K562 (cell line): ENCODE measurements around the gene PRICKLE2. TPM values are rescaled to one million over a fixed set of nuclear protein-coding genes. Genes with fewer than 3 reads are reported as not detected.

Experiments used
- ATAC-seq: fragments of 200-7000 bp; cut with Tn5 transposase; 3 replicates; pipeline ENCODE4 v1.9.1; 2020; ENCODE audit warnings: moderate library complexity
- BruUV-seq: library from RNA; stranded (reverse); fragments of 400-500 nt; replicated peaks from 2 replicates; lab custom pipeline; 2021; lab: Mats Ljungman, UMichigan
- CTCF ChIA-PET: fragments of 300-600 bp; formaldehyde crosslinking; extraction: SDS; loops from one replicate; lab custom pipeline; 2021; ENCODE audit warnings: low intra/inter-chr PET ratio; lab: Yijun Ruan, JAX
- POLR2A ChIA-PET: fragments of 300-600, 350-650 bp; sonication (Branson Sonifier 250); formaldehyde crosslinking; extraction: SDS; loops from one replicate; lab custom pipeline; 2021; ENCODE audit warnings: antibody characterized with exemption, inconsistent platforms; lab: Yijun Ruan, JAX
- DNase-seq, 4 experiments: peaks; one replicate each; pipeline versions ENCODE4 v3.0.0 to v3.0.0-alpha.2; 2011 to 2018; ENCODE audit warnings: low spot score in 3 of 4, mixed read lengths in 3 of 4; ENCODE audit errors: extremely low read depth in 1 of 4
- FAIRE-seq: peaks from 2 replicates; lab custom pipeline; 2011; peaks lifted over from hg19 to GRCh38; lab: Jason Lieb, UNC
- H2AFZ ChIP-seq: 2 replicates; pipeline ENCODE4 v1.6.0; 2011; ENCODE audit warnings: low read depth, low read length, control low read depth, inconsistent platforms
- H3K27ac ChIP-seq: fragments of 200-600 bp; 3 replicates; pipeline ENCODE4 v1.8.0; 2011; ENCODE audit warnings: low read depth, mild to moderate bottlenecking, control low read depth, inconsistent platforms, low read length, moderate library complexity, mixed read lengths; ENCODE audit errors: extremely low read depth
- H3K27me3 ChIP-seq, 2 experiments: fragments of 300-600 bp in 1 of 2; 2 replicates in 1 of 2; 3 replicates in 1 of 2; pipeline versions ENCODE4 v1.6.0 to v1.8.0; 2011; ENCODE audit warnings: inconsistent platforms in 2 of 2, low read length in 2 of 2, mild to moderate bottlenecking in 1 of 2, mixed read lengths in 1 of 2, moderate library complexity in 1 of 2; ENCODE audit not compliant: control insufficient read depth in 2 of 2, insufficient read depth in 2 of 2
- H3K36me3 ChIP-seq: fragments of 300-600 bp; 3 replicates; pipeline ENCODE4 v1.8.0; 2011; ENCODE audit warnings: mild to moderate bottlenecking, low read length, inconsistent platforms; ENCODE audit not compliant: control insufficient read depth, insufficient read depth
- H3K4me1 ChIP-seq, 2 experiments: fragments of 200-600 bp in 1 of 2; replicated peaks in 1 of 2; 2 replicates in 1 of 2; 3 replicates in 1 of 2; pipeline versions ENCODE4 v1.5.1 to v1.8.0; 2011; ENCODE audit warnings: inconsistent platforms in 2 of 2, low read length in 2 of 2, mild to moderate bottlenecking in 1 of 2, mixed read lengths in 1 of 2, moderate library complexity in 1 of 2; ENCODE audit not compliant: control insufficient read depth in 2 of 2, insufficient read depth in 2 of 2
- H3K4me2 ChIP-seq: 2 replicates; pipeline ENCODE4 v1.6.1; 2011; ENCODE audit warnings: low read length, control low read depth, inconsistent platforms, mixed read lengths; ENCODE audit not compliant: insufficient read depth
- H3K4me3 ChIP-seq: fragments of 200-600 bp; sonication (generic), shearing (Covaris generic); 2 replicates; pipeline ENCODE4 v1.5.1; 2016; ENCODE audit warnings: control low read depth, inconsistent platforms
- H3K79me2 ChIP-seq: fragments of 200-600 bp; 3 replicates; pipeline ENCODE4 v1.8.0; 2011; ENCODE audit warnings: low read length, inconsistent platforms; ENCODE audit not compliant: control insufficient read depth, insufficient read depth
- H3K9ac ChIP-seq, 2 experiments: 2 replicates each; pipeline versions ENCODE4 v1.6.0 to v1.6.1; 2011; ENCODE audit warnings: low read depth in 2 of 2, low read length in 2 of 2, control low read depth in 1 of 2, inconsistent platforms in 1 of 2, mild to moderate bottlenecking in 1 of 2, mixed read lengths in 1 of 2; ENCODE audit not compliant: insufficient read depth in 1 of 2
- H3K9me1 ChIP-seq: one replicate; pipeline ENCODE4 v1.6.0; 2011; ENCODE audit warnings: inconsistent platforms, mild to moderate bottlenecking, low read length, moderate library complexity; ENCODE audit not compliant: control insufficient read depth, insufficient read depth
- H3K9me3 ChIP-seq: replicated peaks from 2 replicates; pipeline ENCODE4 v1.5.1; 2011; ENCODE audit warnings: low read depth, low read length, inconsistent platforms; ENCODE audit not compliant: control insufficient read depth, insufficient read depth
- H4K20me1 ChIP-seq: replicated peaks from 2 replicates; pipeline ENCODE4 v1.6.1; 2011; ENCODE audit warnings: low read length, inconsistent platforms, mixed read lengths; ENCODE audit not compliant: control insufficient read depth, insufficient read depth
- BCLAF1 ChIP-seq, 2 experiments: fragments of 450-650 bp in 1 of 2; IDR thresholded peaks; 2 replicates each; pipeline ENCODE4 v1.6.1; 2011 to 2017; ENCODE audit warnings: low read depth in 2 of 2, antibody characterized with exemption in 1 of 2, borderline replicate concordance in 1 of 2, low read length in 1 of 2, mild to moderate bottlenecking in 1 of 2, mixed read lengths in 1 of 2; ENCODE audit not compliant: control insufficient read depth in 1 of 2
- SMAD4 ChIP-seq: fragments of 250-450 bp; sonication (Bioruptor Pico); conservative IDR thresholded peaks from 2 replicates; pipeline ENCODE4 v1.8.0; 2021; ENCODE audit warnings: inconsistent platforms, mild to moderate bottlenecking, moderate library complexity
- ZBTB11 ChIP-seq, 3 experiments: fragments of 200-800 bp in 1 of 3; fragments of 250-450 bp in 1 of 3; fragments of 450-650 bp in 1 of 3; sonication (Bioruptor Pico) in 1 of 3; sonication (Bioruptor generic) in 1 of 3; formaldehyde crosslinking in 1 of 3; IDR thresholded peaks; 2 replicates each; pipeline versions ENCODE4 v1.6.1 to v1.8.0; 2016 to 2022; ENCODE audit warnings: mild to moderate bottlenecking in 2 of 3, missing genetic modification characterization in 2 of 3, missing compliant biosample characterization in 1 of 3, moderate library complexity in 1 of 3
- ZNF561 ChIP-seq: fragments of 450-650 bp; formaldehyde crosslinking; conservative IDR thresholded peaks from 2 replicates; pipeline ENCODE4 v1.4.0; 2020; ENCODE audit warnings: mild to moderate bottlenecking, moderate library complexity
- WGBS: fragments of 100-300 bp; shearing (Covaris generic); methylation state at CpG from one replicate; pipeline ENCODE4 v1.1.6; 2016; ENCODE audit warnings: low coverage, mixed read lengths; ENCODE audit not compliant: insufficient coverage; ENCODE audit errors: missing lambda C conversion rate; 5-methylcytosine and 5-hydroxymethylcytosine counted together
- in situ Hi-C: fragments of 300-500 bp; cut with MboI; formaldehyde crosslinking; loops from 4 replicates; pipeline ENCODE4 v1.15.0; 2018; ENCODE audit warnings: inconsistent platforms, mixed read lengths
- intact Hi-C: fragments of 100-400 bp; cut with micrococcal nuclease; formaldehyde crosslinking; loops from 2 replicates; pipeline ENCODE4 v1.14.2; 2022
- polyA plus RNA-seq, 8 experiments: library from polyadenylated mRNA; depleted of rRNA in 4 of 8; stranded (reverse) in 5 of 8; unstranded in 3 of 8; fragments of >200 nt; fragmentation: Nextera tagmentation in 2 of 8; fragmentation: Illumina TruSeq in 1 of 8; extraction: Ambion mirVana in 2 of 8; extraction: Trizol in 1 of 8; gene quantifications; 2 replicates each; pipeline versions ENCODE4 v1.2.1 to v1.2.3, GENCODE V29; 2011 to 2014; ENCODE audit warnings: inconsistent platforms in 1 of 8, missing spikeins in 1 of 8
- total RNA-seq, 7 experiments: library from RNA; depleted of rRNA in 6 of 7; stranded (reverse); fragments of >200 nt in 6 of 7; fragmentation: Illumina TruSeq in 2 of 7; extraction: Trizol in 2 of 7; gene quantifications; 2 replicates each; pipeline versions ENCODE4 v1.2.1 to v1.2.3, GENCODE V29; 2011 to 2021; ENCODE audit warnings: low replicate concordance in 1 of 7

The PRICKLE2 gene
- total and polyA plus RNA-seq, 9 of the 15 experiments (the other 6 are each of a cell fraction or from before 2014, with no cell fraction given): 0.07 to 0.09 TPM; not detected in 7

DNA sequence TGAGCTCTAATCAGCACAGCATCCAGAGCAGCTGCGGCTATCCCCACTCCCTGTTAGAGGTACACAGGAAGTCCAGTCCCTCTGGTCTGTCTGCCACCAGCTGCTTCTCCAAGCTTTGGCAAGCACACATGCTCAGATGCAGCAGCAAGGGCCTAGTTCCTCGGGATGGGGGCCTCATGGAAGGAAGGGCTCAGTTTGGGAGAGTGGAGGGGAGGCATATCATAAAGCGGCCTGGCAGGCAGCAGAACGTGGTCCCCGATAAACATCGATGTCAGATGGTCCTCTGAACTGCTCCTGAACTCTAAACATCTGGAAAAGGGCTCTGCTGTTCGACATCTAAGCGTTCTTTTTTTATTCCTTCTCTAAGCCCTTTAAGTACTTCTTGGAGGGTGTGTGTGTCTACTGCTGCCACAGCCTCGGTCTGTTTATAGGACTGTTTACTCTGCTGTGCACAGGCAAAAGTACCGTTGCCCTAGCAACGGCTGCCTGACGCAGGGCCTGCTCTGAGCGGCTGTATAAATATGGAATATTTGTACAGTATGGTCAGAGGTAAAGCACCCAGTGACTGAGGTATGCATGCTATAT lies 74.6 kb downstream of the PRICKLE2 start:
- ChIA-PET POLR2A (no interaction called here), CTCF (no interaction called here)
- Histone ChIP-seq H2AFZ (no peak overlapping the region), H3K9ac (no peak overlapping the region), H3K36me3 (no peaks in the 10 kb centered on the region), H3K27ac (no peak overlapping the region), H3K4me1 (no peaks in the 10 kb centered on the region), H4K20me1 (no peaks in the 10 kb centered on the region), H3K79me2 (no peaks in the 10 kb centered on the region), H3K4me3 (no peak overlapping the region), H3K9me3 (no peaks in the 10 kb centered on the region), H3K27me3 (peaks cover 0 to 9% of the 10 kb centered on the region in 2 experiments; a peak in 2 of 5 replicates), H3K4me2 (no peak overlapping the region), H3K9me1 (no peaks in the 10 kb centered on the region)
- TF ChIP-seq ZBTB11 (CRISPR knock-in tag; IDR thresholded peaks at IDR 0.05) (peak in 1 of 3 experiments; percentile 87; a peak in 2 of 6 replicates), SMAD4 (no peak), ZNF561 (no peak), BCLAF1 (IDR thresholded peaks at IDR 0.05; ENCODE audit: borderline replicate concordance in 1 of 2, control insufficient read depth in 1 of 2, low read depth in 2 of 2, low read length in 1 of 2) (no peak)
- DNase-seq: no peak
- in situ Hi-C loops (no loop called here), intact Hi-C loops (no loop called here)
- no peak for FAIRE-seq
- no TSS peak for BruUV-seq
- 0% methylated on average over 13 of the region's 13 CpGs for WGBS
- no peak for ATAC-seq
